ENCODE measurements around the gene GMPPB. TPM values are rescaled to one million over a fixed set of nuclear protein-coding genes. Genes with fewer than 3 reads are reported as not detected.

GMPPB gene
- total and polyA plus RNA-seq, 9 of the 15 experiments (the other 6 are each of a cell fraction or from before 2014, with no cell fraction given): 0.53 to 17.4 (median 8.1) TPM

DNA sequence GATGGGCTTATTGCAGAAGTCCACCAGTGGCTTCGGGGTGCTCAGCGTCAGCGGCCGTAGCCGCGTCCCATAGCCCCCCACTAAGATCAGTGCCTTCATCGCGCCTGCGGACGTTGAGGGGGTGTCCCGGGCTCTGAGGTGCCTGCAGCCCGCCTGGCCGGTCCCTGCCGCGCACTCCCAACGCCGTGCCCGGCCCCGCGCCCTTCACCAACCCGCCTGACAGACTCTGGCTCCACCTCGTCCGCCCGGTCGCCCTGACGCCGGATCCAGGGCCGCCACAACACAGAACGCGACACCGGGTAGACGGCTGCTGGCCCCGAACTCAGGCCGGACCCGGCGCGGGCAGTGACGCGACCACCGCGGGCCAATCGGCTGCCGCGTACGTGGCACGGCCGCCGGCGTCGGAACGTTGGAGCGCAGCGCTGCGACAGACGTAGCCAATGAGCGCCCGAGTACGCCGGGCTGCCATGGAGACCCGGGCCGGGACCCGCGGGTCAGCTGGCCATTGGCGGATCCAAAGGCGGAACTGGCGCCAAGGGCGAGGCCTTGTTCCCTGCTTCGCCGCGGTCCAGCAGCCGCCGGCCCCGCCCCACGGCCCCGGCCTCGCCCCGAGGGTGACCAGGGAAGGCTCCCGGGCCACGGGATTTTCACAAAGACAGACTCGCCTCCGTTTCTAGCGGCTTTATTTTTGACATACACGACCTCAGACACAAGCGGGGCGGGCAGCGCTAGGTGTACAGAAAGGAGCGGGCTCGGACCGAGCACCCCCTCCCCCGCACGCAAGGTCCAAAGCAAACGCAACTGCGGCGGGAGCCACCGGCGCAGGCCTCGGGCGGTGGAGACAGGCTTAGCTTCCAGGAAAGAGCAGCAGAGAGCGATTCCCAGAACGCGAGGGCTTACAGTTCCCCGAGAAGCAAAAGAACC, at the start of gene GMPPB (continued):
- TF ChIP-seq ZFP30 (CRISPR knock-in tag; IDR thresholded peaks at IDR 0.05; ENCODE audit: borderline replicate concordance) (no peak), ZNF3 (CRISPR knock-in tag; IDR thresholded peaks at IDR 0.05) (no peak), MYC (IDR thresholded peaks at IDR 0.05; ENCODE audit: low read depth, low read length) (no peak; the same call in none of the 2 replicates), MYC (CRISPR knock-in tag; IDR thresholded peaks at IDR 0.05; ENCODE audit: borderline replicate concordance, low read depth) (no peak), HSF4 (CRISPR knock-in tag; IDR thresholded peaks at IDR 0.05; ENCODE audit: borderline replicate concordance) (no peak), SMARCB1 (IDR thresholded peaks at IDR 0.05; ENCODE audit: insufficient read length, low read depth) (no peak), MAFF (IDR thresholded peaks at IDR 0.05; ENCODE audit: low read length) (no peak), ZNF507 (tag; conservative IDR thresholded peaks at IDR 0.05) (no peak), PHTF2 (CRISPR knock-in tag; IDR thresholded peaks at IDR 0.05) (no peak), FOXJ2 (tag; IDR thresholded peaks at IDR 0.05) (no peak), BRD4 (IDR thresholded peaks at IDR 0.05) (no peak), TRIM24 (IDR thresholded peaks at IDR 0.05) (no peak), ZNF561 (CRISPR knock-in tag; conservative IDR thresholded peaks at IDR 0.05) (no peak), NR2C2 (CRISPR knock-in tag; IDR thresholded peaks at IDR 0.05) (no peak), NR2C2 (tag; IDR thresholded peaks at IDR 0.05) (peak; percentile 56; the same call in 1 of the 2 replicates), HDAC2 (IDR thresholded peaks at IDR 0.05) (0 out of 2 replicates have a peak, but pooled peaks have one; percentile 20), TBL1XR1 (IDR thresholded peaks at IDR 0.05; ENCODE audit: low read length in 2 of 2) (no peak; a peak in 1 of 4 replicates), NFXL1 (CRISPR knock-in tag; IDR thresholded peaks at IDR 0.05) (no peak), KDM4B (IDR thresholded peaks at IDR 0.05; ENCODE audit: borderline replicate concordance in 2 of 2, low read depth in 1 of 2) (no peak), HDAC8 (tag; IDR thresholded peaks at IDR 0.05) (no peak)
- TF ChIP-seq, protein P1, sequence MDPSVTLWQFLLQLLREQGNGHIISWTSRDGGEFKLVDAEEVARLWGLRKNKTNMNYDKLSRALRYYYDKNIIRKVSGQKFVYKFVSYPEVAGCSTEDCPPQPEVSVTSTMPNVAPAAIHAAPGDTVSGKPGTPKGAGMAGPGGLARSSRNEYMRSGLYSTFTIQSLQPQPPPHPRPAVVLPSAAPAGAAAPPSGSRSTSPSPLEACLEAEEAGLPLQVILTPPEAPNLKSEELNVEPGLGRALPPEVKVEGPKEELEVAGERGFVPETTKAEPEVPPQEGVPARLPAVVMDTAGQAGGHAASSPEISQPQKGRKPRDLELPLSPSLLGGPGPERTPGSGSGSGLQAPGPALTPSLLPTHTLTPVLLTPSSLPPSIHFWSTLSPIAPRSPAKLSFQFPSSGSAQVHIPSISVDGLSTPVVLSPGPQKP (CRISPR knock-in tag; IDR thresholded peaks at IDR 0.05): no peak
- TF ChIP-seq, protein P2, sequence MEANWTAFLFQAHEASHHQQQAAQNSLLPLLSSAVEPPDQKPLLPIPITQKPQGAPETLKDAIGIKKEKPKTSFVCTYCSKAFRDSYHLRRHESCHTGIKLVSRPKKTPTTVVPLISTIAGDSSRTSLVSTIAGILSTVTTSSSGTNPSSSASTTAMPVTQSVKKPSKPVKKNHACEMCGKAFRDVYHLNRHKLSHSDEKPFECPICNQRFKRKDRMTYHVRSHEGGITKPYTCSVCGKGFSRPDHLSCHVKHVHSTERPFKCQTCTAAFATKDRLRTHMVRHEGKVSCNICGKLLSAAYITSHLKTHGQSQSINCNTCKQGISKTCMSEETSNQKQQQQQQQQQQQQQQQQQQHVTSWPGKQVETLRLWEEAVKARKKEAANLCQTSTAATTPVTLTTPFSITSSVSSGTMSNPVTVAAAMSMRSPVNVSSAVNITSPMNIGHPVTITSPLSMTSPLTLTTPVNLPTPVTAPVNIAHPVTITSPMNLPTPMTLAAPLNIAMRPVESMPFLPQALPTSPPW (CRISPR knock-in tag; IDR thresholded peaks at IDR 0.05): no peak
- TF ChIP-seq, protein P3, sequence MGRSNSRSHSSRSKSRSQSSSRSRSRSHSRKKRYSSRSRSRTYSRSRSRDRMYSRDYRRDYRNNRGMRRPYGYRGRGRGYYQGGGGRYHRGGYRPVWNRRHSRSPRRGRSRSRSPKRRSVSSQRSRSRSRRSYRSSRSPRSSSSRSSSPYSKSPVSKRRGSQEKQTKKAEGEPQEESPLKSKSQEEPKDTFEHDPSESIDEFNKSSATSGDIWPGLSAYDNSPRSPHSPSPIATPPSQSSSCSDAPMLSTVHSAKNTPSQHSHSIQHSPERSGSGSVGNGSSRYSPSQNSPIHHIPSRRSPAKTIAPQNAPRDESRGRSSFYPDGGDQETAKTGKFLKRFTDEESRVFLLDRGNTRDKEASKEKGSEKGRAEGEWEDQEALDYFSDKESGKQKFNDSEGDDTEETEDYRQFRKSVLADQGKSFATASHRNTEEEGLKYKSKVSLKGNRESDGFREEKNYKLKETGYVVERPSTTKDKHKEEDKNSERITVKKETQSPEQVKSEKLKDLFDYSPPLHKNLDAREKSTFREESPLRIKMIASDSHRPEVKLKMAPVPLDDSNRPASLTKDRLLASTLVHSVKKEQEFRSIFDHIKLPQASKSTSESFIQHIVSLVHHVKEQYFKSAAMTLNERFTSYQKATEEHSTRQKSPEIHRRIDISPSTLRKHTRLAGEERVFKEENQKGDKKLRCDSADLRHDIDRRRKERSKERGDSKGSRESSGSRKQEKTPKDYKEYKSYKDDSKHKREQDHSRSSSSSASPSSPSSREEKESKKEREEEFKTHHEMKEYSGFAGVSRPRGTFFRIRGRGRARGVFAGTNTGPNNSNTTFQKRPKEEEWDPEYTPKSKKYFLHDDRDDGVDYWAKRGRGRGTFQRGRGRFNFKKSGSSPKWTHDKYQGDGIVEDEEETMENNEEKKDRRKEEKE (IDR thresholded peaks at IDR 0.05; ENCODE audit: borderline replicate concordance in 1 of 2, control insufficient read depth in 1 of 2, low read depth in 2 of 2, low read length in 1 of 2): no peak

Measured in K562 (cell line).